NB4 (cell line): ENCODE measurements around the gene TTC33.

Source experiments
- CTCF ChIP-seq: IDR thresholded peaks from one replicate; pipeline ENCODE4 v1.5.1; 2012; ENCODE audit warnings: low read depth, low read length
- MAX ChIP-seq: IDR thresholded peaks from 2 replicates; pipeline ENCODE4 v1.6.1; 2011; ENCODE audit warnings: low read depth, low read length
- POLR2A ChIP-seq: IDR thresholded peaks from 2 replicates; pipeline ENCODE4 v1.6.1; 2011; ENCODE audit warnings: mild to moderate bottlenecking; ENCODE audit not compliant: insufficient read length; ENCODE audit errors: extremely low read depth

- TF ChIP-seq CTCF (no peak), POLR2A (no peak), MAX (no peak)
These were observed 63.9 kb downstream of the TTC33 start for GRCh38 chr5:40691894-40692293.
